OCI-M2 (cell line): ENCODE measurements around the gene TSKU.

Experiments used
- DNase-seq: peaks from one replicate; lab custom pipeline; 2025; ENCODE audit not compliant: unreplicated experiment; lab: John Stamatoyannopoulos, UW

The TSKU gene

DNA sequence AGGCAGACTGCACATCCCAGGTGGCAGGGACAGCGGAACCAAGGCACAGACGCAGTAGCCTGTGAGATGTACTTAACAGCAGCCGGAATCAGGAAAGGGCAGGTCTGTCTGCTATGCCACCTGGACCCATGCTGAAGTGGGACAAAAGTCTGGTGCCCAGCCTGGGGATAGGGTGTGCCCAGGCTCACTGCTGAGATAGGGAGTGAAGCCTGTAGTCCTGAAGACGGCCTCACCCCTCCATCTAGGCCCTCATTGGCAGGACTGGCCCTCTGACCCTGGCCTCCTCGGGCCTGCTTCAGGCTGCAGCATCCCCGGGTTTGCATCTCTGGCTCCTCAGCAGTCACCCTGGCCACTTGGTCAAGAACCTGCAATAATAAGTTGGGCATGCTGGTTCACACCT is 32.4 kb upstream of the TSKU start:
- DNase-seq: no peak

- DNase-seq: no peak
These were observed 30.6 kb upstream of the TSKU start for GRCh38 chr11:76752321-76753143.

- DNase-seq: no peak
These were observed 29.7 kb upstream of the TSKU start for GRCh38 chr11:76753449-76753848.

GRCh38 chr11:76753950-76754349 is 29.2 kb upstream of the TSKU start:
- DNase-seq: no peak

DNA sequence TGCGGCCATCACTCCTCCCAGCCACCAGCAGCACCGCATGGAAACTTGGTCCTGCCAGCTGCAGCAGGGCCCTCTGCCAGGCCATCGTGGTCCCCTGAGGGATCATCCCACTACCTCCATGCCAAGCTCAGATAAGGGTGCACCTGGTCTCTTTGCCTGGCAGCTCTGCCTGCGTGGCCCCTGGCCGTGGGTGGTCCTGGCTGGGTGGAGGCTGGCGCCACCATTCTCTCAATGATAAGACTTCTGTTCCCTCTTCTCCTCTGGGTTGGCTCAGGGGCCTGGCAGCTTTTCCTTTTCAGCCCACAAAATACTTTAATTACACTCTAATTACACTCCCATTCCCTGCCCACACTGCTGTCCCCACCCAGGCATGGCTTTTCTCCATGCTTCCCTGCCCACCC is 26.8 kb upstream of the TSKU start:
- DNase-seq: no peak

DNA sequence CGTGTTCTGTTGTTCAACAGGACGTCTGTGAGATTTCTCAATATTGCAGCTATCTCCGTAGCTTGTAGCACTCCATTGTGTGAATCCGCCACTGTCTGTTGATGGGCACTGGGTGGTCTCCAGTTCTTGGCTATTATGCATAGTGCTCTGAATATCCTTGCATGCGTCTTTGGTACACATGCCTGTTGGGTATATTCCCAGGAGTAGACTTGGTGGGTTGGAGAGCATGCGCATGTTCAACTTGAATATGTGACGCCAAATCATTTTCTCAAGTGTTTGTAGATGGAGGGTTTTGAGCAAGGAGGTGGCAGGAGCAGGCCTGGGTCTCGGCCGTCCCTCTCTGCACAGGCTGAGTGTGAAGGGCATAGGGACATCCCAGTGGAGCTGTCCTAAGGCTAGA is 24.8 kb upstream of the TSKU start:
- DNase-seq: no peak

- no peak for DNase-seq
These were observed 24.1 kb upstream of the TSKU start for GRCh38 chr11:76759092-76759491.

DNA sequence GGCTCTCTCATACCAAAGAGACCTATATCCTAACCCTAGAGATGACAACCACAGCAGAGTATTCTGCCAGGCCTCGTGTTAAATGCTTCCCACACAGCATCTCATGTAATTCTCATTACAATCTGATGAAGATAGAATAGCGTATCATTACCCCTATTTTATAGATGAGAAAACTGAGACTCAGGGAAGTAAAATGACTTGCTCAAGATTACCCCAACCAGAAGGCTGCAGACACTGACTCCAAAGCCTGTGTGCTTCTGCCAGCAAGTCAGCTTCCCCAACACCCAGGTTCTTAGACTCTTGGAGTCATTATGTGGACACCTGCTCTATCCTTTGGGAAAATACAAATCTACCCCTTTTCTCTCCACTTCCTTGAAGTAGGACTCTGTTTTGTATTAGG is 23.6 kb upstream of the TSKU start:
- DNase-seq: no peak

GRCh38 chr11:76760236-76760635 is 22.9 kb upstream of the TSKU start:
- DNase-seq: no peak

GRCh38 chr11:76761718-76762355 is 21.3 kb upstream of the TSKU start:
- DNase-seq: no peak

DNA sequence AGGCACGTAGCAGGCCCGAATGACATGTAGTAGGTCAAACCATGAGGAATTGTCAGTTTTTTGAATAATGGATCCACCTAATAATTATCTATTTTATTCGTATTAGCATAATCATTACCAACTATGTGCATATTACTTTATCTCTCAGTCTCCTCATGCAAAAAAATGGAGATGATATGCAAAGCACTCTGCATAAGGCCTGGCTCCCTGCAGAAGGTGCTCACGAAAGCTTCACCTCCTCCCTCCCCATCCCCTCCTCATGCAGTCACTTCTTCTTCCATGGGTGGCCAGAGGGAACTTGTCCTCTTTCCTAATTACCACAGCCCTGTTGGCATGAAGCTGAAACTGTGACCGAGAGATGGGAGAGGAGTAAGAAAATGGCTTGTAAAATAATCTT is 20.8 kb upstream of the TSKU start:
- DNase-seq: no peak

DNA sequence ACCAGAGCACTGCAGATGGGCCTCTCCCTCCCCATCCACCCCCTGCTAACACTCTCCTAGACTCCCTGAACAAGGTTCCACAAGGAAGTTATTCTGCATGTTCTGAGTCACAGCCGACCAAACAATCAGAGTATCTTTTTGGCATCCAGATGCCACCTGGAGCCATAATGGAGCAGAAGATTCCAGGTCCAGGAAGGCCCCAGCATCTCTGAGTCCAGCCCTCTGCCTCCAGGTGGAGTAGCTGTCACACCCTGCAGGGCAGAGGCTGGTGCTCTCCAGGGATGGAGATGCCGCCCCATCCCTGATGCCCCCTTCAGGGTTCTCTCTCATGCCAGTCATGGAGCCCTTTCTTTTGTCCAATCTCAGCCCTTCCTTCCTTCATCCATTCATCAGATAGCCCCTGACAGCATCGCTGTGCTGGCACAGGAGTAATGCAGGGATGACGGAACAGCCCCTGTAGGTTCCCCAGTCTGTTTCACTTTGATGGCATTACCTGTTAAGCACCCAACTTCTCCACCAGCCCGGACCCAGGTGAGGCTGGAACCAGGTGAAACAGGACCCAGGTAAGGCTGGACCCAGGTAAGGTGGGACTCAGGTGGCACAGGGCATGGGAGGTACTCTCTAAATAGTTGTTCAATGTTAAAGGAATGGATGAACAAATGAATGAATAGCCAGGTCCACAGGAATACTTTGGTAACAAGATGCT is 20.1 kb upstream of the TSKU start:
- no peak for DNase-seq

DNA sequence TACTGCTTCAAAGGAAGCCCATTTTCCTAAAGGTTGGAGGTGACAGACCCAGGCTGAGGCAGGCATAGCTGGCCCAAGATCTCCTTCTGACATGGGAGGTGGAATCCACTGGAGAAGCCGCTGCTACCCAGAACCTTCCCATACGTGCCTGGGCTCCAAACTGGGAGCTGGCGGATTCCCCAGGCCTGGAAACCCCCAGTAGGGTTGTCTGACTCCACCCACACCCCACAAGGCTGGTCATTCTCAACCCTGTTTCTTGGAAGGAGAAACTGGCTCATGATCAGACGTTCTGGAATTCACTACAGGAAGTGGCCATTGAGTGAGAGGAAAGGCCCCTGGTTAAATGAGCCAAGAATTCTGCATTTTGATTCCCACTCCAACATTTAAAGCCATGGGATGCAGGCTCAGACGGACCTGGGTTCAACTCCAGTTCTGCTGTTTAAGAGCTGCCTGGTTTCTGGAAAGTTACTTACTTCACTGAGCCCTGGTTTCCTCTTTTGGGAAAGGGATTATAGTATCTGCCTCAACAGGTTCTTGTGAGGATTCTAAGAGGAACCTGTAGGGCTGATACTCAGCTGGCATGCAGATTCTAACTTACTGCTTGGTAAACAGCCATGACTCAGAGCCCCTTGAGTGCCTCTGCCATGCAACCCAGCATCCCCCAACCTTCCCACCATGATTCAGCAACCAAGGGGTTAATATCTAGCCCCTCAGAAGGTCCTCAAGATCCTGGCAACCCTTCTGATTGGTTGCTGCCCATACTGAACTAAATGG is 19.4 kb upstream of the TSKU start:
- DNase-seq: no peak

DNA sequence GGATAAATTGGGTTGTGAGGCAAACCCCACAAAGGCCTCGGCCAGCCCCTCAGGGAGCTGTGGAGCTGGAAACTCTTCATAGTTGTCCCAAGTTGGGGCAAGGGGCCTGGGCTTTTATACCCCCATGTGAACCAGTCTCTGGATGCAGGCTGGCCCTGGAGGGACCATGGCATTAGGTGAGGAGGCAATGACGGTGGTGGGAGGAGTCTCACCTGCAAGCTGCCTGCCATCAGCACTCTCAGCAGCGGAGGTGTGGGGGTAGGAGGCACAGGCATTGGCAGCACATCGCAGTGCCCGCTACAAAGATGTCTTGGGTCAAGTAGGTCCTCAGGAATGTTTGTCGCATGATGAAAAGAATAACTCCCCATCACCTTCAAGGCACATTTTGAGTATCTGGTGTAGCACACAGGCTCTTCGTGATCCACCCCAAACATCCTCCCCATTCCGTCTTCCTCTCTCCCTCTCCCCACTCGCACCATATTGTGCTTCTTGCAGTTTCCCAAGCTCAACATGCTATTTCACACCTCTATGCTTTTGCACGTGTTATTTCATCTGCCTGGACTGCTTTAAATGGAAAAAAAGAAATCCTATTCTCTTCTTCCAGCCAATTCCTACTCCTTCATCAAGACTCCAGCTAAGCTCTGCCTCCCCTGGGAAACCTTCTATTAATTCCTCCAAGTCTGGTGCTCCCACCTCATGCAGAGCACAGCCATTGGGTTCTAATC is 18.1 kb upstream of the TSKU start:
- DNase-seq: no peak

- no peak for DNase-seq
These were observed 17.2 kb upstream of the TSKU start for GRCh38 chr11:76765863-76766350.

- DNase-seq: no peak
These were observed 16.6 kb upstream of the TSKU start for GRCh38 chr11:76766521-76766920.

- no peak for DNase-seq
These were observed 15.5 kb upstream of the TSKU start for GRCh38 chr11:76767659-76768058.

- no peak for DNase-seq
These were observed 14.9 kb upstream of the TSKU start for GRCh38 chr11:76768088-76768908.

DNA sequence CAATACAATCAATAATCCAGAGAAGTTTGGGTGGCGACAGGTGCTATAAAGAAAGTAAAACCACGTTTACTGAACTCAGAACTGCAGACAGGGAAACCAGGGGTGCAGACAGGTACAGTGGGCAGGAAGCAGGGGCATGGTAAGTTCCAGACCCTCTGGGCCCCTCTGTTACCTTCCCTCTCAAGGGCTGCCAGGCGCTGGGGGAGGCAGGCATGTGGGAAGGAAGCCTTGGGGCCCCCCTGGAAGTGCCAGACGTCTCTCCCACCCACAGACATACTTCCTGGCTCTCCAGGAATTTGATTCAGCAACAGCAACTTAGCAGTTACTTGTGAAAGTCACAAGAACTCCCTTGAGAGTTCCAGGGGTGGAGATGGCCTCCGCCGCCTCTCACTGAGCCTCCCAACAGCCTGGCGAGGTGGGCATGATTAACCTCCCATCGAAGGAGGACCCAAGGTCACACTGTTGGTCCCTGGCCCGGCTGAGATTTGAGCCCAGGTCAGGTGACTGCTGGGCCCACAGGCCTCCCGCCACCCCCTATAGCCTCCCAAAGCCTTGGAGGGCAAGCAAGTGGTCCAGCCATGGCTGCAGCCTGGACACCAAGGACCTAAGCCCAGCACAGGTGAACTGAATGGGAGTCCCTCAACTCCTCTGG is 14.1 kb upstream of the TSKU start:
- DNase-seq: no peak
